ENCODE data around the gene IKZF2. TPM values are rescaled to one million over a fixed set of nuclear protein-coding genes. Genes with fewer than 3 reads are reported as not detected.

Gene IKZF2
- total RNA-seq, 1 donor from 2014 or later, result 18.9 TPM

GRCh38 chr2:212960336-212960735 is 191.1 kb downstream of the IKZF2 start:
- Mint-ChIP-seq H3K4me1 (ENCODE audit: unreplicated experiment) (peaks cover 34% of the 10 kb centered on the region), H3K36me3 (ENCODE audit: unreplicated experiment) (peaks cover 15% of the 10 kb centered on the region), H3K27ac (ENCODE audit: unreplicated experiment) (no peak overlapping the region), H3K27me3 (ENCODE audit: unreplicated experiment) (no peaks in the 10 kb centered on the region), H3K4me3 (ENCODE audit: unreplicated experiment) (no peak overlapping the region), H3K9me3 (ENCODE audit: unreplicated experiment) (peaks cover 3% of the 10 kb centered on the region)
- no peak for DNase-seq (ENCODE audit: extremely low spot score, unreplicated experiment)
- TF ChIP-seq CTCF (IDR thresholded peaks at IDR 0.05), result no peak

DNA sequence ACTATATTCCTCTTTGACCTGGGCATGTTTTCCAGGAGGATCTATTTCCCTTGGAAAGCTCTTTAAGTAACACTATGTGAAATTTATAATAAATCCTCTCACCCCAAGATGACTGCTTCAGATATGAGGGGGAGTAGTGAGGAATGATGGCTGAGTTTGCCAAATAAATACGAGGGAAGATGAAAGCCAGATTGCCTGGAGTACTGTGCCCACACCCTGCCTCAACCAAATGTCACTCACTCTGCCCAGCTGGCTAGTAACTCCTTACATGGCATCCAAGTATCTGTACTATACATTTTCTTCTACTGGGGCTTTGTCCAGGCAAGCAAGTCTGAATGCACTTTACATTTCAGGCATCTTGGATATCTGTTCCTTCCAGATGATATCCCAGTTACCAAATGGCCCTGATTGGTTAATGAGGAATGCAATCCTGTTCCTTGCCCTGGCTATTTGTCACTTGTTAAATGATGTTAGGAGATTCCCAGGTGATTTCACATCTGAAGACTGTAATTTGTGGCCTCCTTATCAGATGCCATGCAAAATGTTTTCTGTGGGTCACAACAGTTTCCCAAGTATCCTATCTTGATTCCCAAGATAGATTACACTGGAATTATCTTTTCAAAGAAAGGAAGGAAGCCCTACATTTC is 191.8 kb downstream of the IKZF2 start:
- Mint-ChIP-seq H3K4me1 (ENCODE audit: unreplicated experiment) (peaks cover 34% of the 10 kb centered on the region), H3K36me3 (ENCODE audit: unreplicated experiment) (peaks cover 10% of the 10 kb centered on the region), H3K9me3 (ENCODE audit: unreplicated experiment) (peaks cover 4% of the 10 kb centered on the region), H3K27me3 (ENCODE audit: unreplicated experiment) (no peaks in the 10 kb centered on the region), H3K4me3 (ENCODE audit: unreplicated experiment) (no peak overlapping the region), H3K27ac (ENCODE audit: unreplicated experiment) (no peak overlapping the region)
- TF ChIP-seq CTCF (IDR thresholded peaks at IDR 0.05), result no peak
- DNase-seq (ENCODE audit: extremely low spot score, unreplicated experiment), result no peak

DNA sequence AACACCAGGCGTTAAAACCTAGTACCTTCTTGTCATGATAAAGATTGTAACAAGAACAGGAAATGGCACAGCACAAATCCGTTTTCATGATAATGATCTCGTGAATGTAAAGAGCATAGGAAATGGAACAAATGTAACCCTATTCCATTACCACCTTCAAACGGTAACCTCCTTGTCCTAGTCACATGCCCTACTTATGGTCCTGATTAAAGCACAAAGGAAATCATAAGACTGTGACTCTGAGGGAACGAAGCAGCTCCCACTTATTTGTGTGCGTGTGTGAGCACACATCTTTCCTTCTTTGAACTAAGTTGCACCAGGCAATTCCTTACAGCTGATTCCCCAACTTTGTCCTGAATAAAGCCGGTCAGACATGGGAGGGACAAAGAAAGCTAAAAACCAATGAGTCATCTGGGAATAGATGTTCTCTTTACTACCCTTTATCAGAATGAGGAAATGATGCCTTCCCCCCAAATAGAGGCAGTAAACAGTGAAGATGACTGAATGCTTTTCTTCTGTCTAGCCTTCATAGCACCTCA is 192.6 kb downstream of the IKZF2 start:
- Mint-ChIP-seq H3K27me3 (ENCODE audit: unreplicated experiment) (no peaks in the 10 kb centered on the region), H3K4me3 (ENCODE audit: unreplicated experiment) (no peak overlapping the region), H3K27ac (ENCODE audit: unreplicated experiment) (no peak overlapping the region), H3K9me3 (ENCODE audit: unreplicated experiment) (peaks cover 8% of the 10 kb centered on the region), H3K36me3 (ENCODE audit: unreplicated experiment) (peaks cover 16% of the 10 kb centered on the region), H3K4me1 (ENCODE audit: unreplicated experiment) (peaks cover 34% of the 10 kb centered on the region)
- no peak for DNase-seq (ENCODE audit: extremely low spot score, unreplicated experiment)
- TF ChIP-seq CTCF (IDR thresholded peaks at IDR 0.05), result no peak

GRCh38 chr2:212958133-212958532 is 193.3 kb downstream of the IKZF2 start:
- H3K27me3 Mint-ChIP-seq (ENCODE audit: unreplicated experiment), result no peaks in the 10 kb centered on the region
- peaks cover 36% of the 10 kb centered on the region for H3K4me1 Mint-ChIP-seq (ENCODE audit: unreplicated experiment)
- no peak overlapping the region for H3K4me3 Mint-ChIP-seq (ENCODE audit: unreplicated experiment)
- H3K36me3 Mint-ChIP-seq (ENCODE audit: unreplicated experiment), result peaks cover 22% of the 10 kb centered on the region
- peak overlapping the region; percentile 35 for H3K27ac Mint-ChIP-seq (ENCODE audit: unreplicated experiment)
- no peak for DNase-seq (ENCODE audit: extremely low spot score, unreplicated experiment)
- H3K9me3 Mint-ChIP-seq (ENCODE audit: unreplicated experiment), result peaks cover 8% of the 10 kb centered on the region
- TF ChIP-seq CTCF (IDR thresholded peaks at IDR 0.05), result no peak

DNA sequence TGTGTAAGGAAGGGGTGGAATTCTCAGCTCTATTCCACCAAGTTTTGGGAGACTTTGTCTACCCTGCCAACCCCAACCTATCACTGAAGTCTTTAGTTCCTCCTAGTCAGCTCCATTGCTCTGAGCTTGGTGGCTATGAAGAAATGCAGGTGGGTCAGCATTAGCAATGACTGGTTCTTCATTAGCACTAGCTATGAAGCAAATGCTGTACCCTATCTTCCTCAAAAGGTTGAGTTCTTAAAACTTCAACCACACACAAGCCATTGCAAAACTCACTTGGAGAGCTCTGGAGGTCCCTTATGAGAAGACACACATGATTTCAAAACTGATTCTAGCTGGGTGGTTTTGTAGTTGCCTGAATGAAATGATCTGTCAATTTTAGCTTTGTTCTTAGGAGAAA is 193.8 kb downstream of the IKZF2 start:
- no peak for TF ChIP-seq CTCF (IDR thresholded peaks at IDR 0.05)
- Mint-ChIP-seq H3K4me3 (ENCODE audit: unreplicated experiment) (no peak overlapping the region), H3K36me3 (ENCODE audit: unreplicated experiment) (peaks cover 22% of the 10 kb centered on the region), H3K27ac (ENCODE audit: unreplicated experiment) (no peak overlapping the region), H3K9me3 (ENCODE audit: unreplicated experiment) (peaks cover 8% of the 10 kb centered on the region), H3K4me1 (ENCODE audit: unreplicated experiment) (peaks cover 36% of the 10 kb centered on the region), H3K27me3 (ENCODE audit: unreplicated experiment) (no peaks in the 10 kb centered on the region)
- no peak for DNase-seq (ENCODE audit: extremely low spot score, unreplicated experiment)

Data from osteocyte (in vitro differentiated cells).